Measurements from ENCODE around the gene C1orf141.
"Not testable (repeated sequence)": the region's sequence is repeated elsewhere in the genome, so short reads cannot be mapped to it uniquely, and the experiment has no call there.

Gene C1orf141

GRCh38 chr1:67134695-67135094, at the start of gene C1orf141:
TSS of gene C1orf141 (minus strand) at chr1:67134970. CDS start at chr1:67127240, 7,730 bp downstream.
- no peak for DNase-seq

GRCh38 chr1:67175530-67176087, 40.8 kb upstream of the C1orf141 start:
- no peak for DNase-seq

DNA sequence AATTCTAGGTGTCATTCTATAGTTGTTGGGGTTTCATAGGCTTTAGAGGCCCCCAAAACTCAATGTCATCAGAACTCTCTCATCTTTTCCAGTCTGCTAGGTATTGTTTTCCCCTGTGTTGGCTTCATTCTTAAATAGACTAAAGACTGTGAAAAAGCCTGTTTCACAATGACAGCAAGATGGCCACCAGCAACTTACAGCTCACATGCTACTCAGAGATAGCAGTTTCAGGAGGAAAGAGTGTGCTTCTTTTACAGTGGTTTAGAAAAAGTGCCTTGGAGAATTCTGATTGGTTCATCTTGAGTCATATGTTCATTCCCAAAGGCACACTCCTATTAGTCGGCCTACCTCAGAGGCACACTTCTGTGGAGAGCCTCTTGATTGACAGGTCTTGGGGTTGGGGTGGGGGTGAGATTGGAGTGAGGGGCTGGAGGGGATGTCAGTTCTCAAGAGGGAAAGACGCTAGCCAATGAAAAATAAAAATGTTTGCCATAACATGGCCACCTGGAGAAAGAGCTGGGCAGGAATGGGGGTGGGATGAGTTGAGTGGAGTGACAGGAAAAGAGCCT, 40.0 kb upstream of the C1orf141 start:
- DNase-seq, result no peak

GRCh38 chr1:67173988-67174387, 39.2 kb upstream of the C1orf141 start:
- DNase-seq, result no peak

GRCh38 chr1:67171978-67172377, 37.2 kb upstream of the C1orf141 start:
- no peak for DNase-seq

- no peak for DNase-seq
Measured at GRCh38 chr1:67171574-67171955, 36.8 kb upstream of the C1orf141 start.

DNA sequence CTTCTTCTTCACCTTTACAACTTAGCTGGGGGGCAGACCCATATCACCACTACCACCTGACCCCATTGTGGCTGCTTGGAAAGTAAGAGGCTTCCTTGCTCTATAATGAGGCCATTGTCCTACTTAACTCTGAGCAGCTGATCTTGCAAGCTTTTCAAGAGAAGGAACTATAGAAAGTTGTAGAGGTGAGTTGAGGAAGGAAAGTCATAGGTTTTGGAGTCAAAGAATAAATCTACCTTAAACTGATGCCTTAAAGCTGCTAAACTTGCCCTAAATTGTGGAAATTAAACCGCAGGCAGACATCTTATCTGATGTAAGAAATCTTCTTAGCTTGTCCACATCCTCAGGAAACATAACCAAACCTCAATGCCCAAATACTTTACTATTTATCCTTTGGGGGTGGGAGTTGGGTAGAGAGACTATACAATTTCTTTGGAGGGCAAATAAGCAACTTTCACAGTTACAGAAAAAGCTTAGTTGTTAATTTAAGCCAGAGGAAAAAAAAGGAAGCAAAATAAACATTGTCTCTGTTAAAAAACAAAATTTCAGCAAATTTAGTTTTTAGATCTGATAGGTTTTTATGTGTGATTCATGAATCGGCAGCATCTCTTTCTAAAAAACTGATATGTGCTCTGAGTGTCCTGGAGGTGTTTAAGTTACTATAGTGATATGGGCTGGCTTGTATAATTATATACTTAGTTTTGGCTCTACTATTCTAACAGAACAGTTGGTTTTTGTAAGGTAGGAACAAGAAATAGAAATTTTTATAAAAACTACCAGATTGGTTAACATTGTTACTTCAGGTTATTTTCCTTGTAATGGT, 36.2 kb upstream of the C1orf141 start:
- no peak for DNase-seq

DNA sequence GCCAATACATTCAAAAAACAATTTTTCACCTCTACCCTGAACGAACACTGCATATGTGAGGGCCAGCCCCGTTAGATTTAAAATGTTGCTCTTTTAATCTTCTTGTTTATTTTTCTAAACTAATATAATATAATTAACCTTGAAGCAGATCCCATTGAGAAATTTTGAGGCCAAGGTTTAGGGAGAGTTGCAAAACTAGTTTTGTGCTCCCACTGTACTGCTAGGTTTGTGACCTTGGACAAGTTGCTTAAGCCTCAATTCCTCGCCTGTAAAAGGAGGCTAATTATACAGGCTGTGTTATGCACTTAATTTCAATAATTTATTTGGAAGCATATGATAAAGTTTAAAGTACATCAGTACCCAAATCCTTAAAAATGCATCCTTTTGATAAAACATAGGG, 35.2 kb upstream of the C1orf141 start:
- no peak for DNase-seq

GRCh38 chr1:67169496-67169895, 34.7 kb upstream of the C1orf141 start:
- DNase-seq, result no peak

DNA sequence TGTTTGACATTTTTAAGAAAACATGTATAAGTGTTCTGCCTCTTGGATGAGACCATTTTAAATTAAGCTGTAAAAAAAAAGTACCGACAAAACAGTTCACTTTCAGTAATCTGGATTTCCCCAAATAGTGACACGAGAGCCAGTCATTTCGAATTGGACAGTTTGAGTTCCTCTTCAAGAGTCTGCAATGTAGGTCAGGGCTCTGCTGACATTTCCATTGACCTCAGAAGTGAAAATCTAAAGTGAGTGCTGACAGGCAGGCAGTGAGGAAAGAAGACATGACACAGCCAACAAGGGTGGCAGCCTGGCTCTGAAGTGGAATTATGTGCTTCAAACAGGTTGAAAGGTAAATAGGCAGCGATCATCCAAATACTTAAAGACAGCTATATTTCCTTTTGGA, 31.4 kb upstream of the C1orf141 start, which contains the start of gene IL23R:
Gene IL23R, plus strand, starts transcription at position 259 of the 400 bp plus-strand sequence. CDS start 1,667 bp downstream, outside the sequence.
- DNase-seq, result no peak

DNA sequence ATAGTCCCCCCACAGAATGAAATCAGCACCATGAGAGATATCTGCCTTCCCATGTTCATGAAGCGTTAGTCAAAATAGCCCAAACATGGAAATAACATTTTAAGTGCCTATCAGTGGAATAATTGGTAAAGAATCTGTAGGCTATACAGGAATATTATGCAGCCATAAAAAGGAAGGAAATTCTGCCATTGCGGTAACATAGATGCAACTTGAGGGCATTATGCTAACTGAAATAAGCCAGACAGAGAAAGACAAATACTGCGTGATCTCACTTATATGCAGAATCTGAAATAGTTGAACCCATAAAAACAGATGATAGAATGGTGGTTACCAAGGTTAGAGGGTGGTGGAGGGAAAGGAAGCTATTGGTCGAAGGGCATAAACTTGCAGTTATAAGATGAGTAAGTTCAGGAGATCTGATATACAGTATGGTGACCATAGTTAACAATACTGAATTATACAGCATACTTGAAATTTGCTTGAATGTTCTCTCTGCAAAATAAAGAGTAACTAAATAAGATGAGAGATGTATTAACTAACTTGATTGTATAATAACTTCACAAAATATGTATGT, 30.8 kb upstream of the C1orf141 start:
- no peak for DNase-seq

- DNase-seq, result peak; percentile 2
Measured at GRCh38 chr1:67162954-67163353, 28.2 kb upstream of the C1orf141 start.

- no peak for DNase-seq
Measured at GRCh38 chr1:67159233-67159632, 24.5 kb upstream of the C1orf141 start.

- no peak for DNase-seq
Measured at GRCh38 chr1:67158401-67158800, 23.6 kb upstream of the C1orf141 start.

DNA sequence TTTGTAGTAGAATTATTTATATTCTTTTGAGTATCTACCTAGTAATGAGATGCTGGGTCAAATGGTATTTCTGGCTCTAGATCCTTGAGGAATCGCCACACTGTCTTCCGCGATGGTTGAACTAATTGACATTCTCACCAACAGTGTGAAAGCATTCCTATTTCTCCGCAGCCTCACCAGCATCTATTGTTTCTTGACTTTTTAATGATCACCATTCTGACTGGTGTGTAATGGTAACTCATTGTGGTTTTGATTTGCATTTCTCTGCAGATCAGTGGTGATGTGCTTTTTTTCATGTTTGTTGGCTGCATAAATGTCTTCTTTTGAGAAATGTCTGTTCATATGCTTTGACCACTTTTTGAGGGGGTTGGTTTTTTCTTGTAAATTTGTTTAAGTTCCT, 16.2 kb upstream of the C1orf141 start:
- DNase-seq, result no peak

GRCh38 chr1:67149179-67149770, 14.5 kb upstream of the C1orf141 start:
- DNase-seq, result peak; percentile 68

DNA sequence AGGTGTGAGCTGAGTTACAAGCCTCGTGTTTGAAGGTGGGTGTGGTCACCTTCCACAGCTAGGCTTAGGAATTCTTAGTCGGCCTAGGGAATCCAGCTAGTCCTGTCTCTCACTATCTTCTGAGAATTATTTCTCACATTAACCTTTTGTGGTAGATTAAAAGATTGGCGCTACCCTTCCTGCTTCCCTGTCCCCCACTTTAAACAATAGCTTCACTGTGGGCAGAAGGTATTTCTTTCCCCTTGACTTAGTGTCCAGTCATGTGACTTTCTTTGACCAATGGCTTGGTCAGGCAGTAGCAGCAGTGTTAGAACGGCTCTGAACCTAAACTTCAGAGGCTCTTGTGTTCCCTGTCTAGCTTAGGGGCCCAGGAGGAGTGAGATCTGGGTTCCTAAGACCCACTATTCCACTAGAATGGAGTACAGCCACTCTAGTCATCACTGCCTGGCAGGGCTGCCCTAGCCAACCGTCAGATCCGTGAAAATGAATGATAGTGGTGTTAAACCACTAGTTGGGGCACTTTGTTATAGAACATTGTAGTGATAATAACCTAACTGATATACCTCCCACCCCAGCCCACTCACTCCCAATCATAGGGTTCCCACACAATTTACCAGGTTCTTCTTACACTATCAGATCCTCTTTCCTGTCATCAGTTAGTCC, 13.9 kb upstream of the C1orf141 start:
- DNase-seq, result no peak

DNA sequence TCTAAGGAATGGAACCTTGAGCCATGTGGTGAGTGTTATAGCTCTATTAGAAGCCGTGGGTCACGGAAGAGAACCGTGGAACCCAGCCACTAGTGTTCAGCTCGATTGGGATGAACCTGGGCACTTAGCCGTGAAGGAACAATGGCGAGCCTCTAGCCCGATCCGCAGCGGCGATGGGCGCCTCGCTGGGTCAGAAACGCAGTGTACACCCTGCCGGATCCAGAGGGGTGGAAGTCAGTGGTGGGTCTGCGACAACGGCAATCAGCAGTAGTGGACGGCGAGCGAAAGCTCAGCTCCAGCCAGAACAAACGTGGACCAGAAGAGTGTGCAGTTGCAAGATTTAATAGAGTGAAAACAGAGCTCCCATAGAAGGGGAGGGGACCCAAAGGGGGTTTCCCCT, 13.2 kb upstream of the C1orf141 start:
- not testable (repeated sequence) for DNase-seq

DNA sequence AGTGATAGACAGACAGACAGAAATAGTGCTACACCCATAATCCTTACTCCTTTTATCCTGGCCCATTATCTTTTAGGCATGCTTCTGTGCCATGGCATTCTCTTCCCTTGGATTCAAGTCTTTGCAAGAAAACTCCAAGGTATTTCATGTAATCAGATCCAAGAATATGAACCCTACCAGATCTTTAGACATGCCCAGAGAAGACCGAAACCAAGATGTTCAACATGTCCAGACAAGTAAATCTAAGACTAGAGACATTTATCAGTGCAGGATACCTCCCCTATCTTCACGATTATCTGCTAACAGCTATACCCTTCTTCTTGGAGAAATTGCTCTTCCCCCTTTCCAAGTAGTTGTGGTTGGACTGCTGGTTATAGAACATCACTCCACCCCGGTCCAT, 11.8 kb upstream of the C1orf141 start:
- no peak for DNase-seq

GRCh38 chr1:67146101-67146500, 11.3 kb upstream of the C1orf141 start:
- no peak for DNase-seq

- no peak for DNase-seq
Measured at GRCh38 chr1:67144696-67145095, 9.9 kb upstream of the C1orf141 start.

DNA sequence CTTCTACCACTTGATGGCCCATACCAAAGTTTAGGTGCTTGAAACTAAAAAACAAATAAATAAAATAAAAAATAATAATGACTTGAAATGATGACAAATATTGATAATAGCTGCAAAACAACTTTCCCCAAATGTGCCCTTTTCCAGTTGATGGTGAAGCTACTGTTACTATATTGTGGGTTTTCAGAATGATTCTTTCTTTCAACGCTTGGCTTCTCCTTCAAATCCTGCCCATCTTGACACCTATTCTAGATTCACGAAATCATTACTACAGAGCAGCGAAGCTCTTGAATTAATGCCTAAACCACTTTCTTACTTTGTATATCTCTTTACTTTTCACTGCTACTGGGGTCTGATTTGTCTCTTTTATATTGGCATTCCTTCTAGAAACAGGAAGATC, 9.2 kb upstream of the C1orf141 start:
- no peak for DNase-seq

- DNase-seq, result no peak
Measured at GRCh38 chr1:67142931-67143330, 8.2 kb upstream of the C1orf141 start.
